SK-N-SH treated with all-trans-retinoic acid at 6 μM for 48 hours (cell line): ENCODE measurements around the gene PBX4.

Experiments used
- ARNTL ChIP-seq: fragments of 450-650 bp; formaldehyde crosslinking; IDR thresholded peaks from 2 replicates; pipeline ENCODE4 v1.5.0; 2020; ENCODE audit warnings: low read depth, mild to moderate bottlenecking, moderate library complexity, borderline replicate concordance
- BACH2 ChIP-seq: fragments of 250-450 bp; sonication (Bioruptor Pico); IDR thresholded peaks from 2 replicates; pipeline ENCODE4 v1.9.0; 2021; ENCODE audit warnings: mild to moderate bottlenecking, borderline replicate concordance
- CREB5 ChIP-seq: fragments of 250-450 bp; sonication (Bioruptor Pico); IDR thresholded peaks from 2 replicates; pipeline ENCODE4 v1.5.1; 2020; ENCODE audit warnings: low read depth, mild to moderate bottlenecking, moderate library complexity
- CSDC2 ChIP-seq: fragments of 250-450 bp; sonication (Bioruptor Pico); IDR thresholded peaks from 2 replicates; pipeline ENCODE4 v1.5.0; 2020; ENCODE audit warnings: mild to moderate bottlenecking, moderate library complexity
- OSR1 ChIP-seq: fragments of 250-450 bp; sonication (Bioruptor Pico); IDR thresholded peaks from 2 replicates; pipeline ENCODE4 v1.8.0; 2022; ENCODE audit warnings: moderate library complexity, mild to moderate bottlenecking, inconsistent platforms
- PATZ1 ChIP-seq: fragments of 250-450 bp; sonication (Bioruptor Pico); IDR thresholded peaks from 2 replicates; pipeline ENCODE4 v1.8.0; 2020; ENCODE audit warnings: mild to moderate bottlenecking, moderate library complexity, borderline replicate concordance
- POU6F1 ChIP-seq: fragments of 250-450 bp; sonication (Bioruptor Pico); IDR thresholded peaks from 2 replicates; pipeline ENCODE4 v1.8.0; 2021; ENCODE audit warnings: low read depth, mild to moderate bottlenecking, moderate library complexity, borderline replicate concordance
- PPARA ChIP-seq: fragments of 250-450 bp; sonication (Bioruptor Pico); IDR thresholded peaks from 2 replicates; pipeline ENCODE4 v1.5.0; 2020; ENCODE audit warnings: mild to moderate bottlenecking, borderline replicate concordance
- RARB ChIP-seq: fragments of 250-450 bp; sonication (Bioruptor Pico); IDR thresholded peaks from 2 replicates; pipeline ENCODE4 v1.8.0; 2021; ENCODE audit warnings: mild to moderate bottlenecking, moderate library complexity
- TCF4 ChIP-seq: fragments of 250-450 bp; sonication (Bioruptor Pico); IDR thresholded peaks from 2 replicates; pipeline ENCODE4 v1.8.0; 2021; ENCODE audit warnings: mild to moderate bottlenecking, moderate library complexity, borderline replicate concordance
- TOX ChIP-seq: fragments of 250-450 bp; sonication (Bioruptor Pico); IDR thresholded peaks from 2 replicates; pipeline ENCODE4 v1.8.0; 2021; ENCODE audit warnings: mild to moderate bottlenecking, moderate library complexity, borderline replicate concordance
- TSHZ2 ChIP-seq: fragments of 250-450 bp; sonication (Bioruptor Pico); IDR thresholded peaks from 2 replicates; pipeline ENCODE4 v1.5.0; 2020; ENCODE audit warnings: mild to moderate bottlenecking, moderate library complexity
- ZFP3 ChIP-seq: fragments of 250-450 bp; sonication (Bioruptor Pico); IDR thresholded peaks from 2 replicates; pipeline ENCODE4 v1.5.0; 2020; ENCODE audit warnings: mild to moderate bottlenecking, moderate library complexity
- ZNF565 ChIP-seq: fragments of 450-650 bp; formaldehyde crosslinking; conservative IDR thresholded peaks from 2 replicates; pipeline ENCODE4 v1.5.0; 2020; ENCODE audit warnings: low read depth, mild to moderate bottlenecking, moderate library complexity

- TF ChIP-seq TSHZ2 (CRISPR knock-in tag) = no peak
- TF ChIP-seq POU6F1 (CRISPR knock-in tag) = no peak
- no peak for TF ChIP-seq PATZ1 (CRISPR knock-in tag)
- no peak for TF ChIP-seq OSR1 (CRISPR knock-in tag)
- TF ChIP-seq CSDC2 = no peak
- no peak for TF ChIP-seq ZNF565 (CRISPR knock-in tag)
- TF ChIP-seq CREB5 = no peak
- TF ChIP-seq PPARA (CRISPR knock-in tag) = no peak
- no peak for TF ChIP-seq BACH2 (CRISPR knock-in tag)
- TF ChIP-seq ARNTL (CRISPR knock-in tag) = no peak
- TF ChIP-seq TCF4 (CRISPR knock-in tag) = no peak
- no peak for TF ChIP-seq TOX (CRISPR knock-in tag)
- TF ChIP-seq RARB = no peak
- TF ChIP-seq ZFP3 (CRISPR knock-in tag) = no peak
Observed at GRCh38 chr19:19637186-19637522, 18.7 kb upstream of the PBX4 start.
